Skeletal muscle satellite cell (primary cell): ENCODE results near the gene WDR77.

Experiments
- H3K27me3 ChIP-seq: 2 replicates; pipeline ENCODE4 v1.7.0; 2013; ENCODE audit warnings: low read length; ENCODE audit not compliant: control insufficient read depth, insufficient read depth
- H3K36me3 ChIP-seq: 2 replicates; pipeline ENCODE4 v1.7.0; 2013; ENCODE audit warnings: mild to moderate bottlenecking, control low read depth, low read length; ENCODE audit not compliant: insufficient read depth
- H3K4me1 ChIP-seq: 2 replicates; pipeline ENCODE4 v1.7.0; 2013; ENCODE audit warnings: low read length; ENCODE audit not compliant: control insufficient read depth, insufficient read depth
- H3K4me2 ChIP-seq: 2 replicates; pipeline ENCODE4 v1.7.0; 2013; ENCODE audit warnings: mild to moderate bottlenecking, low read length
- H3K4me3 ChIP-seq: 2 replicates; pipeline ENCODE4 v1.7.0; 2013; ENCODE audit warnings: low read length
- H3K9ac ChIP-seq: 2 replicates; pipeline ENCODE4 v1.7.0; 2013; ENCODE audit warnings: mild to moderate bottlenecking, low read depth, low read length, moderate library complexity
- H3K9me3 ChIP-seq: replicated peaks from 2 replicates; pipeline ENCODE4 v1.7.0; 2013; ENCODE audit warnings: mild to moderate bottlenecking, control low read depth, low read length

Gene WDR77

GRCh38 chr1:111450185-111450584 lies 1.1 kb upstream of the WDR77 start:
- Histone ChIP-seq H3K9me3 (no peaks in the 10 kb centered on the region), H3K4me1 (peaks cover 19% of the 10 kb centered on the region), H3K27me3 (no peaks in the 10 kb centered on the region), H3K9ac (peak overlapping the region; percentile 98), H3K4me2 (peak overlapping the region; percentile 89), H3K4me3 (peak overlapping the region; percentile 97), H3K36me3 (peaks cover 36% of the 10 kb centered on the region)

- H3K36me3 ChIP-seq, result peaks cover 41% of the 10 kb centered on the region
- H3K4me1 ChIP-seq, result peaks cover 19% of the 10 kb centered on the region
These were observed 604 bp upstream of the WDR77 start for GRCh38 chr1:111449703-111450017.

GRCh38 chr1:111448482-111448917 lies 556 bp downstream of the WDR77 start:
- Histone ChIP-seq H3K36me3 (peaks cover 42% of the 10 kb centered on the region), H3K4me2 (peak overlapping the region; percentile 88), H3K4me3 (peak overlapping the region; percentile 97), H3K27me3 (no peaks in the 10 kb centered on the region), H3K4me1 (peaks cover 19% of the 10 kb centered on the region), H3K9ac (peak overlapping the region; percentile 98), H3K9me3 (no peaks in the 10 kb centered on the region)

More at GRCh38 chr1:111449703-111450017, 604 bp upstream of the WDR77 start:
- H3K9me3 ChIP-seq, result no peaks in the 10 kb centered on the region
- H3K9ac ChIP-seq, result peak overlapping the region; percentile 98
- no peaks in the 10 kb centered on the region for H3K27me3 ChIP-seq
- peak overlapping the region; percentile 89 for H3K4me2 ChIP-seq
- H3K4me3 ChIP-seq, result peak overlapping the region; percentile 97

- peaks cover 52% of the 10 kb centered on the region for H3K36me3 ChIP-seq
- no peaks in the 10 kb centered on the region for H3K27me3 ChIP-seq
These were observed 1.8 kb downstream of the WDR77 start for GRCh38 chr1:111446967-111447892.

GRCh38 chr1:111446546-111446945 lies 2.5 kb downstream of the WDR77 start:
- Histone ChIP-seq H3K9me3 (no peaks in the 10 kb centered on the region), H3K4me2 (no peak overlapping the region), H3K9ac (no peak overlapping the region), H3K27me3 (no peaks in the 10 kb centered on the region), H3K4me1 (peaks cover 19% of the 10 kb centered on the region), H3K4me3 (no peak overlapping the region), H3K36me3 (peaks cover 59% of the 10 kb centered on the region)

More at GRCh38 chr1:111446967-111447892, 1.8 kb downstream of the WDR77 start:
- Histone ChIP-seq H3K9me3 (no peaks in the 10 kb centered on the region), H3K4me3 (peak overlapping the region; percentile 97), H3K9ac (peak overlapping the region; percentile 98), H3K4me2 (peak overlapping the region; percentile 88), H3K4me1 (peaks cover 19% of the 10 kb centered on the region)

GRCh38 chr1:111444031-111444430 lies 5.0 kb downstream of the WDR77 start:
- H3K27me3 ChIP-seq, result no peaks in the 10 kb centered on the region

DNA sequence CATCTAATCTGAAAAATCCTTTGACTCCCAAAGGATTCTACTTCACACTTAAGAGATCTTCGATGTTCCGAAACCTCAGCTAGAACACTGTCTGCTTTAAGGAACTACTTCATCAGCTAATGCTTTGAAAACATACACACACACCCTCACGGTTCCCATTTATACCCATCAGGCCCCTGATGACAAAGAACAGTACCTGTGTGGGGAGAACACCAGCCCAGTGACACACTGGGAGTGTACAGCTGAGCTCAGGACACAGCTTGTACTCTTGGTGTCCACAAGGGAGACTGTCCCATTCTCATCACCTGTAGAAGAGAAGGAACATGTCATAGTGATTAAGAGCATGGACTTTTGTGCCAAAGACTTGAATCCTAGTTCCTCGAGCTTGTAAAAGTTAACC lies 6.6 kb downstream of the WDR77 start:
- Histone ChIP-seq H3K4me1 (peaks cover 4% of the 10 kb centered on the region), H3K9ac (no peak overlapping the region), H3K4me3 (no peak overlapping the region), H3K4me2 (no peak overlapping the region), H3K27me3 (no peaks in the 10 kb centered on the region), H3K9me3 (no peaks in the 10 kb centered on the region), H3K36me3 (peaks cover 80% of the 10 kb centered on the region)

More at GRCh38 chr1:111444031-111444430, 5.0 kb downstream of the WDR77 start:
- H3K4me1 ChIP-seq, result peaks cover 10% of the 10 kb centered on the region
- no peaks in the 10 kb centered on the region for H3K9me3 ChIP-seq
- H3K9ac ChIP-seq, result no peak overlapping the region
- no peak overlapping the region for H3K4me3 ChIP-seq
- no peak overlapping the region for H3K4me2 ChIP-seq
- H3K36me3 ChIP-seq, result peaks cover 65% of the 10 kb centered on the region

- H3K4me1 ChIP-seq, result peaks cover 4% of the 10 kb centered on the region
- peaks cover 76% of the 10 kb centered on the region for H3K36me3 ChIP-seq
- H3K4me3 ChIP-seq, result no peak overlapping the region
- H3K9ac ChIP-seq, result no peak overlapping the region
- no peaks in the 10 kb centered on the region for H3K27me3 ChIP-seq
- no peak overlapping the region for H3K4me2 ChIP-seq
- no peaks in the 10 kb centered on the region for H3K9me3 ChIP-seq
These were observed 7.4 kb downstream of the WDR77 start for GRCh38 chr1:111441573-111442192.

DNA sequence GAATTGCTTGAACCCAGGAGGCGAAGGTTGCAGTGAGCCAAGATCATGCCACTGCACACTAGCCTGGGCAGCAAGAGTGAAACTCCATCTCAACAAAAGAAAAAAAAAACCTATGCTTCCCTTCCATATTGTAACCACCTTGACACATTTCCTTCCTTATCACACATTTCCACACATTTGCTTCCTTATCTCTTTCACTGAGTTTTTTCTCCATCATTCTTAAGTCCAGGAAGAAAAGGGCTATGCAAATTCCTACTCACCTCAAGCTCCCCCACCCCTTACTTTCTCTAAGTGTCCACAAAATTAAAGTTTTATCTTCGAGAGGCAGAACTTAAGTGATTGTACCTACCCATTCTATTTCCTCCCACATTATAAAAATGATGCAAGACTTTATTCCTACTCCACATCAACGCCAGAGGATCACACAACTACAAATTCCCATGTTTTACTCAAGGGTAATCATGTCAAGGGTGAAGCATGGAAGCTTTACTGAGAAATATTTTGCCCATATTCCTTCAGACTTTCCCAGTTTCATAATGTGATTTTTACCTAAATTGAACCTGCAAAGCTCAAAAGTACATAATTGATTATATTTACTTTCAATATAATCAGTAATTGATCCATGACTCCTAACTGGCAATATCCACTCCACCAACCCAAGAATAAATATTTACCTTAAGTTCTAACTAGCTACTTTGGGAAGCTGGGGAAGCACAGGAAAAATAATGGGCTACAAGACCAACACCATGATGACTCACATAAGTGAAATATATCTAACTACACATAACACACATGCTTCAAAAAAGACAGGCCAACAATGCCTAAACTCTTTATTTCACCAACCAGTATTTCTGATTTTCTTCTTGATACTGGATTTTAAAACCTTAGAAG lies 9.3 kb downstream of the WDR77 start:
- Histone ChIP-seq H3K4me2 (no peak overlapping the region), H3K4me1 (peaks cover 4% of the 10 kb centered on the region), H3K4me3 (no peak overlapping the region), H3K36me3 (peaks cover 61% of the 10 kb centered on the region), H3K9me3 (no peaks in the 10 kb centered on the region), H3K9ac (no peak overlapping the region), H3K27me3 (no peaks in the 10 kb centered on the region)

- Histone ChIP-seq H3K27me3 (no peaks in the 10 kb centered on the region), H3K36me3 (peaks cover 36% of the 10 kb centered on the region), H3K9me3 (no peaks in the 10 kb centered on the region), H3K4me1 (peaks cover 4% of the 10 kb centered on the region), H3K4me2 (no peak overlapping the region), H3K9ac (no peak overlapping the region), H3K4me3 (no peak overlapping the region)
These were observed 12.3 kb downstream of the WDR77 start for GRCh38 chr1:111436726-111437125.

DNA sequence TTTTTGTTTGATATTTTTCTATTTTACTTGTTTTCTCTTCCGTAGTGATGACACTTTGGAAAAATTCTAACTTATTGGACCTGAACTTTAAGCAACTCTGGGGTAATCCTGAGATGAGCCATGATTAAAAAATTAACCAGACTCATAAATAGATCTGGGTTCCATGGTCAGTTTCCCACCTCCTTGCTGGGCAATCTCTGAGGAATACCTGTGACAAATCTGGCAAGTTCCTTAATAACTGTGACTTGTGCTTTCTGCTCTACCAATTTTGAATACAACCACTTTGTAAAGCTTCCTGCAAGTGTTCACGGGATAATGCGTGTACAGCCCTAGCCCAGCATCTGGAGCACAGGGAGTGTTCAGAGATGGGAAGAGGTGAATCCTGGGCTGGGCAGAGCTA lies 24.8 kb downstream of the WDR77 start:
- Histone ChIP-seq H3K4me2 (no peak overlapping the region), H3K36me3 (no peaks in the 10 kb centered on the region), H3K9ac (no peak overlapping the region), H3K9me3 (no peaks in the 10 kb centered on the region), H3K27me3 (peaks cover 20% of the 10 kb centered on the region), H3K4me1 (no peaks in the 10 kb centered on the region), H3K4me3 (no peak overlapping the region)
